ENCODE measurements around the gene NEK10. TPM values are rescaled to one million over a fixed set of nuclear protein-coding genes. Genes with fewer than 3 reads are reported as not detected.

The NEK10 gene
- total RNA-seq, 1 experiment from 2014 or later: 0.66 TPM

DNA sequence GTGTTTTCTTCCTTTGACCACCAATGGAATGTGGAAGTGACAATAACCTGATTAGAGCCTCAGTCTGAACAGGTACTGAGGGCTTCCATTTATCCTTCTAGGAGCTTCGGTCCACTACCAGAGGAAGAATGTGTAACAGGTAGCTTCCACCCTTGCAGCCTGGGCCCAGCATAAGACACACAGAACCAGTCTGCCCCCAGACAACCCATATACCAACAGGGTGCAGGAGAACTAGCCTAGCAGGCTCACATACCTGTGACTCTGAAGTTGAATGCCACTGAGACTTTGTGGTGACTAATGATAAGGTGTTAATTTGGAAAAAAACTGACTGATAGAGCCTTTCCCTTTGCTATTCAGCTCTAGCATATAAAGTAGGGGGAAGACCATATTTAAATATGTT lies 166.2 kb downstream of the NEK10 start:
- Mint-ChIP-seq H3K4me1 (peaks cover 9% of the 10 kb centered on the region in 2 experiments), H3K9me3 (peaks cover 11 to 21% of the 10 kb centered on the region in 2 experiments), H3K4me3 (no peak overlapping the region), H3K27me3 (ENCODE audit: low read depth) (no peaks in the 10 kb centered on the region), H3K36me3 (ENCODE audit: insufficient read depth in 1 of 3, low read depth in 3 of 3) (peaks cover 8 to 9% (median 9%) of the 10 kb centered on the region in 3 experiments), H3K27ac (no peak overlapping the region)
- Histone ChIP-seq H3K79me1 (ENCODE audit: insufficient read depth, low read depth, low read length, poor library complexity, severe bottlenecking) (no peaks in the 10 kb centered on the region), H2AK5ac (ENCODE audit: insufficient read length, low read length) (no peak overlapping the region), H3K56ac (ENCODE audit: insufficient read length, low read depth, low read length) (no peak overlapping the region), H3K9ac (ENCODE audit: extremely low read depth, insufficient read length, low read length) (no peak overlapping the region), H2BK5ac (ENCODE audit: insufficient read length, low read length) (no peak overlapping the region), H2BK20ac (ENCODE audit: low read depth, low read length, poor library complexity, severe bottlenecking) (no peak overlapping the region), H3K4ac (ENCODE audit: low read depth, low read length) (no peak overlapping the region), H3K14ac (ENCODE audit: insufficient read depth, low read length) (no peak overlapping the region), H3K18ac (ENCODE audit: insufficient read length, low read depth, low read length) (no peak overlapping the region), H3K27me3 (ENCODE audit: insufficient read depth, low read length) (no peaks in the 10 kb centered on the region), H4K91ac (ENCODE audit: insufficient read length, low read depth, low read length) (no peak overlapping the region), H2AFZ (ENCODE audit: low read length) (no peak overlapping the region), H3K27ac (ENCODE audit: insufficient read length, low read depth, low read length) (no peak overlapping the region), H3K4me1 (ENCODE audit: insufficient read depth, low read length) (no peaks in the 10 kb centered on the region), H2BK120ac (ENCODE audit: low read depth, low read length, poor library complexity, severe bottlenecking) (no peak overlapping the region), H3K23me2 (ENCODE audit: insufficient read length, low read depth, low read length, poor library complexity, severe bottlenecking) (no peaks in the 10 kb centered on the region), H2BK15ac (ENCODE audit: low read depth, low read length) (no peak overlapping the region), H4K5ac (ENCODE audit: insufficient read length, low read depth, low read length) (no peak overlapping the region), H3K23ac (ENCODE audit: insufficient read length, low read depth, low read length) (no peak overlapping the region), H2BK12ac (ENCODE audit: insufficient read length, low read depth, low read length) (no peak overlapping the region), H3K4me2 (ENCODE audit: insufficient read depth, insufficient read length, low read length) (no peak overlapping the region), H3T11ph (ENCODE audit: low read length) (no peak overlapping the region), H3K9me3 (ENCODE audit: control insufficient read depth, low read depth, low read length) (no peaks in the 10 kb centered on the region), H4K20me1 (ENCODE audit: control insufficient read depth, insufficient read depth, insufficient read length) (no peaks in the 10 kb centered on the region), H4K8ac (replicated peaks; ENCODE audit: insufficient read length, low read depth, low read length) (no peak overlapping the region), H3K79me2 (ENCODE audit: insufficient read depth, low read length) (no peaks in the 10 kb centered on the region)
- no CpG with 5 or more reads among the region's 1 CpG for whole genome bisulfite sequencing (ENCODE audit: extremely low coverage, insufficient read length, low lambda C conversion rate)
- DNase-seq: no peak
- TF ChIP-seq, protein P1, sequence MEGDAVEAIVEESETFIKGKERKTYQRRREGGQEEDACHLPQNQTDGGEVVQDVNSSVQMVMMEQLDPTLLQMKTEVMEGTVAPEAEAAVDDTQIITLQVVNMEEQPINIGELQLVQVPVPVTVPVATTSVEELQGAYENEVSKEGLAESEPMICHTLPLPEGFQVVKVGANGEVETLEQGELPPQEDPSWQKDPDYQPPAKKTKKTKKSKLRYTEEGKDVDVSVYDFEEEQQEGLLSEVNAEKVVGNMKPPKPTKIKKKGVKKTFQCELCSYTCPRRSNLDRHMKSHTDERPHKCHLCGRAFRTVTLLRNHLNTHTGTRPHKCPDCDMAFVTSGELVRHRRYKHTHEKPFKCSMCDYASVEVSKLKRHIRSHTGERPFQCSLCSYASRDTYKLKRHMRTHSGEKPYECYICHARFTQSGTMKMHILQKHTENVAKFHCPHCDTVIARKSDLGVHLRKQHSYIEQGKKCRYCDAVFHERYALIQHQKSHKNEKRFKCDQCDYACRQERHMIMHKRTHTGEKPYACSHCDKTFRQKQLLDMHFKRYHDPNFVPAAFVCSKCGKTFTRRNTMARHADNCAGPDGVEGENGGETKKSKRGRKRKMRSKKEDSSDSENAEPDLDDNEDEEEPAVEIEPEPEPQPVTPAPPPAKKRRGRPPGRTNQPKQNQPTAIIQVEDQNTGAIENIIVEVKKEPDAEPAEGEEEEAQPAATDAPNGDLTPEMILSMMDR (conservative IDR thresholded peaks at IDR 0.05): no peak

Data from H9 (cell line).